Measurements from ENCODE around the gene RTN4RL2. TPM values are rescaled to one million over a fixed set of nuclear protein-coding genes. Genes with fewer than 3 reads are reported as not detected.
A peak's percentile ranks its signal among the peaks of the same experiment; 100 is the strongest.

The RTN4RL2 gene
- total and polyA plus RNA-seq, 8 donors = 0.75 to 8.1 (median 0.78) TPM; not detected in 3

DNA sequence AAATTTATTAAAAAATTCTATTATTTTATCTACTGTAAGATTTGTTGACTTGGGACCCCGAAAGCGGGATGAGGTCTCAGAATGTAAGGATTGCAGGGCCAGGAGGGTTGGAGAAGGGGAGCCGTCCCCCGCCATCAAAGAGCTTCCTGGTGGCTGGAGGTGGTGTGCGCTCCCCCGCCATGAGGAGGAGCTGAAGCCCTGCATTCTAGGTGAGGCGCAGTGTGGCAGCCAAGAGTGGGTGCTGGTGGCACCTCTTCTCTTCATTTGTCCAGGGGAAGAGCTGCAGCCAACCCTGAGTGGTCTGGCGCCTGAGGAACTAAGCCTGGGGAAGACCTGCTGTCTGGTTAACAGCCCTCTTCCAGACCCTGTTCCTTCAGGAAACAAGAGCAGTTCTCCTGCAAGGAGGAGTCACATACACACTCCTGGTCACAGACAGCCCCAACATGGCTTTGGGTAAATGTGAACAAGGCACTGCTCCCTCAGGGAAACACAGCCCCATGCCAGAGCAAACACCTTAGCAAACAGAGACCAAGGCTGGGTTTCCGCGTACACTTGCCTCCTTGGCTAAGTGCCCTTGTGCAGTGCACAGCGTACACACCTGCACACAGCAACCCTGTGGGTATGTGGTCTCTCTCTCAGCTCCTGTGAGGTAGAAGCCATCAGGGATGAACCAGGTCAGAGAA is 17.3 kb downstream of the RTN4RL2 start:
- Histone ChIP-seq H3K4me1 (peaks cover 26 to 63% (median 43%) of the 10 kb centered on the region in 4 donors), H3K27ac (peak overlapping the region; percentile 73 to 89 (median 84)), H3K27me3 (peaks cover 0 to 65% (median 12%) of the 10 kb centered on the region in 3 donors), H3K36me3 (no peaks in the 10 kb centered on the region), H3K4me3 (no peak overlapping the region), H3K9me3 (no peaks in the 10 kb centered on the region)
- TF ChIP-seq POLR2AphosphoS5 (IDR thresholded peaks at IDR 0.05) = peak in 1 of 3 donors; percentile 63
- TF ChIP-seq, protein P1, sequence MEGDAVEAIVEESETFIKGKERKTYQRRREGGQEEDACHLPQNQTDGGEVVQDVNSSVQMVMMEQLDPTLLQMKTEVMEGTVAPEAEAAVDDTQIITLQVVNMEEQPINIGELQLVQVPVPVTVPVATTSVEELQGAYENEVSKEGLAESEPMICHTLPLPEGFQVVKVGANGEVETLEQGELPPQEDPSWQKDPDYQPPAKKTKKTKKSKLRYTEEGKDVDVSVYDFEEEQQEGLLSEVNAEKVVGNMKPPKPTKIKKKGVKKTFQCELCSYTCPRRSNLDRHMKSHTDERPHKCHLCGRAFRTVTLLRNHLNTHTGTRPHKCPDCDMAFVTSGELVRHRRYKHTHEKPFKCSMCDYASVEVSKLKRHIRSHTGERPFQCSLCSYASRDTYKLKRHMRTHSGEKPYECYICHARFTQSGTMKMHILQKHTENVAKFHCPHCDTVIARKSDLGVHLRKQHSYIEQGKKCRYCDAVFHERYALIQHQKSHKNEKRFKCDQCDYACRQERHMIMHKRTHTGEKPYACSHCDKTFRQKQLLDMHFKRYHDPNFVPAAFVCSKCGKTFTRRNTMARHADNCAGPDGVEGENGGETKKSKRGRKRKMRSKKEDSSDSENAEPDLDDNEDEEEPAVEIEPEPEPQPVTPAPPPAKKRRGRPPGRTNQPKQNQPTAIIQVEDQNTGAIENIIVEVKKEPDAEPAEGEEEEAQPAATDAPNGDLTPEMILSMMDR (IDR thresholded peaks at IDR 0.05) = no peak
- whole genome bisulfite sequencing, 5 donors = 31 to 62% (median 39%) methylated on average over 11 of the region's 11 CpGs
- intact Hi-C loops (cut with DNase I; ENCODE audit: low total_unique reads) = no loop called here
- peak in 1 of 2 donors; percentile 86 for DNase-seq

DNA sequence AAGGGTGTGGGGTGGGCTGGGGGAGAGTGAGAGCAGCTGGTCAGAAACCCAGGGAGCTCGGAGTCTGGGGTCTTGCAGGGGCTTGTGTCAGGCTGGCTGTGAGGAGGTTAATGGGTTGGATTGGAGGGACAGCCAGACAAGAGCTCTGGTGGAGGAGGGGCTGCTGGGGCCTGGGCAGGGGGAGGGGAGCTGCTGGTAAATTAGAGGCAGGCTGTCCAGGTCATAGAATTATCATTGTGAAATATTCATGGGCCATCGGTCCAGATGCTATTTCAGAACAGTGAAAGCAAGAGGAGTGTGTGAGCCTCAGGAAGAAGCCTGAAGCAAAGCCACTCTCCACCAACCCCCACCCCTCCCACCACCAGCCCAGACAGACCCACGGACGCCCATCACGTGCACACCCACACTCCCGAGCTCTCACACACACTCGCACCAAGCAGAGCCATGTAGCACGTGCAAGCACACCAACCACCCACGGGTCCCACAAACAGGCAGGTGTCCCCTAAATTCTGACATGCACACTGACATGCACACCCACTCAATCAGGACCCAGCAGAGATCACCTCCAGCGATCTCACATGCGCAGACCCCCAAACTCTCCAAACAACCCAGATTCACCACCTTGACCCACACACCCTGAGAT is 18.8 kb downstream of the RTN4RL2 start:
- TF ChIP-seq POLR2A (IDR thresholded peaks at IDR 0.05) (no peak), EP300 (IDR thresholded peaks at IDR 0.05) (no peak), POLR2AphosphoS5 (IDR thresholded peaks at IDR 0.05) (no peak)
- TF ChIP-seq, protein P1 (IDR thresholded peaks at IDR 0.05) = no peak
- Histone ChIP-seq H3K27ac (no peak overlapping the region), H3K4me3 (no peak overlapping the region), H3K4me1 (peaks cover 33 to 71% (median 55%) of the 10 kb centered on the region in 4 donors), H3K36me3 (peaks cover 0 to 9% (median 1%) of the 10 kb centered on the region in 4 donors), H3K27me3 (peaks cover 0 to 69% (median 22%) of the 10 kb centered on the region in 3 donors), H3K9me3 (no peaks in the 10 kb centered on the region)
- intact Hi-C loops (cut with DNase I; ENCODE audit: low total_unique reads) = no loop called here
- 46 to 54% (median 52%) methylated on average over 8 to 11 of the region's 11 CpGs for WGBS, 5 donors
- DNase-seq = no peak

DNA sequence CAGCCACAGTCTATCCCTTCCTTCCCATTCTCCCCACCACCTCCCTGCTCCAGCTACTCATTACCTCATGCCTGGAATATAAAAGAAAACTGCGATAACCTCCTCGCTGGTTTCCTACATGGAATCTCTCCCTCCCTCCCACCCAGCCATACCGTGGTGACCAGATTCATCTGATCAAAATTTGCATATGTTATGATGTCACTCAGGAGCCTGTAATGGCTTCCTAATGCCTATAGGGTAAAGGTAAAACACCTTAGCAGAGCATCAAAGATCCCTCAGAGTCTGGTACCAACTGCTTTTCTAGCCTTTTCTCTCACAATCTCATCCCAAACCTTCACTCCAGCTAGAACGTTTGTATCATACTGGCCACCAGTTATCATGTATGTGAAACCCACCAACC is 19.6 kb downstream of the RTN4RL2 start:
- intact Hi-C loops (cut with DNase I; ENCODE audit: low total_unique reads) = loop anchor here (10.0 kb wide), 1 partner anchor 135 kb away; no protein-coding TSS in a partner anchor
- H3K9me3 ChIP-seq = no peaks in the 10 kb centered on the region
- H3K4me3 ChIP-seq = no peak overlapping the region
- no peak overlapping the region for H3K27ac ChIP-seq
- TF ChIP-seq, protein P1 (IDR thresholded peaks at IDR 0.05) = no peak
- TF ChIP-seq EP300 (IDR thresholded peaks at IDR 0.05) (no peak), POLR2AphosphoS5 (IDR thresholded peaks at IDR 0.05) (no peak), POLR2A (IDR thresholded peaks at IDR 0.05) (no peak)
- 15 to 39% (median 28%) methylated on average over 4 of the region's 4 CpGs for WGBS, 5 donors
- no peak for DNase-seq
- peaks cover 5 to 16% (median 9%) of the 10 kb centered on the region in 4 donors for H3K36me3 ChIP-seq
- peaks cover 33 to 70% (median 55%) of the 10 kb centered on the region in 4 donors for H3K4me1 ChIP-seq
- H3K27me3 ChIP-seq = peaks cover 0 to 62% (median 22%) of the 10 kb centered on the region in 3 donors

DNA sequence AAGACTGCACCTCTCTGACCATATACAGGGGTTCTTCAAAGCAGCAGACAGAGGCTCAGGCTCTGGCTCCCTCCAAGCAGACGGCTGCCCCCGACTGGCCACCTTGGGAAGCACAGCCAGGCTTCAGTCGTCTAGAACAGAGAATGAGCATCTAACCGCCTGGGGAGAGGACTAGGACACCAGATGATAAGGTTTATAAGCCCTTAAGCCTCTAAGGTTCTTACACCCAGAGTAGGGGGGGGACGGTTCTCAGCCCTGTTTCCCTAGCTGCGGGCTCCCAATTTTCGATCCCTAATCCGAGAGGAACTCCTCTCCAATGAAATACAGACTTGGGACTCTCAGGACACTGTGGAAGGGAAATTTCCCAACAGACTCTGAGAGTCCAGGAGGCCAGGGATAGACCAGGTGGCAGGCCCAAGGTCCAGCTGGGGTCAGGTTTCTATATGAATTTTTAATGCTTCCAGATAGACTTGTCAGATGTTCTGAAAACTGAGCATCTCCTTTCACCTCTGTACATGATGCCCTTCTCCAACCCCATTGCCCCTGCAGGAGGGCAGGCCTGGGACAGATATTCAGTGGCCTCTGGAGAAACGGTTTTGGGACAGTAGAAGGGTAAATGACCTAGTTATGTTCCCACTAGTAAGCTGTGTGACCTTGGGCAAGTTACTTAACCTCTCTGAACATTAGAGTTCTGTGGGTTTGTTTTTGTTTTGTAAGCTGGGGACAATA is 20.2 kb downstream of the RTN4RL2 start:
- Histone ChIP-seq H3K27ac (no peak overlapping the region), H3K9me3 (no peaks in the 10 kb centered on the region), H3K27me3 (peaks cover 0 to 57% (median 22%) of the 10 kb centered on the region in 3 donors), H3K4me1 (peaks cover 32 to 65% (median 52%) of the 10 kb centered on the region in 4 donors), H3K36me3 (peaks cover 11 to 23% (median 15%) of the 10 kb centered on the region in 4 donors), H3K4me3 (no peak overlapping the region)
- peak; percentile 74 to 78 for DNase-seq
- intact Hi-C loops (cut with DNase I; ENCODE audit: low total_unique reads) = loop anchor here (10.0 kb wide), 1 partner anchor 136 kb away; no protein-coding TSS in a partner anchor
- TF ChIP-seq POLR2A (IDR thresholded peaks at IDR 0.05) = no peak
- TF ChIP-seq, protein P1 (IDR thresholded peaks at IDR 0.05) = peak in 5 of 7 experiments; percentile 34 to 76 (median 61)
- WGBS, 5 donors = 32 to 37% (median 35%) methylated on average over 9 of the region's 9 CpGs

Data from stomach (tissue), 9 donors.